HCT116 (cell line): ENCODE data around the gene MCM9. TPM values are rescaled to one million over a fixed set of nuclear protein-coding genes. Genes with fewer than 3 reads are reported as not detected.

Source experiments
- ATAC-seq: fragments of 200-7000 bp; cut with Tn5 transposase; 2 replicates; pipeline ENCODE4 v1.9.1; 2020; ENCODE audit warnings: mild to moderate bottlenecking, moderate library complexity
- BruUV-seq: library from RNA; stranded (reverse); fragments of 400-500 nt; replicated peaks from 2 replicates; lab custom pipeline; 2021; lab: Mats Ljungman, UMichigan
- CTCF ChIA-PET: fragments of 300-600 bp; sonication (Branson Sonifier 250); formaldehyde crosslinking; loops from one replicate; lab custom pipeline; 2021; ENCODE audit warnings: antibody characterized with exemption; lab: Charles Lee
- POLR2A ChIA-PET: fragments of 300-600, 350-600 bp; sonication (Branson Sonifier 250); formaldehyde crosslinking; loops from one replicate; lab custom pipeline; 2021; ENCODE audit warnings: antibody characterized with exemption; lab: Charles Lee
- RAD21 ChIA-PET, 2 experiments: fragments of 300-600 bp; sonication (Branson Sonifier 250); formaldehyde crosslinking; loops; one replicate each; lab custom pipeline; 2023; ENCODE audit warnings: low total read pairs in 2 of 2; ENCODE audit not compliant: uncharacterized antibody in 2 of 2, unreplicated experiment in 2 of 2, low non-redundant PET in 1 of 2; lab: Charles Lee
- DNase-seq: peaks from one replicate; pipeline ENCODE4 v3.0.0-alpha.2; 2010; ENCODE audit warnings: low read depth, low spot score
- H2AFZ ChIP-seq: fragments of 200-600 bp; shearing (Covaris generic), sonication (generic); 2 replicates; pipeline ENCODE4 v1.6.1; 2017; ENCODE audit warnings: low read depth, mixed run types, mixed read lengths, antibody characterized with exemption, low read length; ENCODE audit not compliant: poor library complexity, severe bottlenecking
- H3K27ac ChIP-seq: 2 replicates; pipeline ENCODE4 v1.5.1; 2012; ENCODE audit warnings: low read depth, low read length
- H3K27me3 ChIP-seq: fragments of 200-600 bp; sonication (generic); 2 replicates; pipeline ENCODE4 v1.6.1; 2016; ENCODE audit warnings: mixed run types, low read length, mixed read lengths; ENCODE audit not compliant: insufficient read depth
- H3K36me3 ChIP-seq, 2 experiments: fragments of 200-500 bp in 1 of 2; fragments of 200-600 bp in 1 of 2; sonication (Bioruptor generic) in 1 of 2; sonication (generic) in 1 of 2; 2 replicates each; pipeline versions ENCODE4 v1.5.1 to v1.6.1; 2014 to 2016; ENCODE audit warnings: low read length in 2 of 2, inconsistent platforms in 1 of 2, mixed read lengths in 1 of 2, mixed run types in 1 of 2; ENCODE audit not compliant: insufficient read depth in 2 of 2, control insufficient read depth in 1 of 2
- H3K4me1 ChIP-seq, 2 experiments: fragments of 200-600 bp in 1 of 2; sonication (generic) in 1 of 2; 2 replicates each; pipeline versions ENCODE4 v1.5.1 to v1.6.1; 2012 to 2017; ENCODE audit warnings: low read length in 2 of 2, inconsistent platforms in 1 of 2, mild to moderate bottlenecking in 1 of 2, mixed read lengths in 1 of 2, mixed run types in 1 of 2, moderate library complexity in 1 of 2; ENCODE audit not compliant: insufficient read depth in 2 of 2, control insufficient read depth in 1 of 2
- H3K4me2 ChIP-seq: fragments of 200-600 bp; sonication (generic); 2 replicates; pipeline ENCODE4 v1.6.1; 2017; ENCODE audit warnings: mixed run types, low read length, mixed read lengths
- H3K4me3 ChIP-seq, 2 experiments: fragments of 200-600 bp in 1 of 2; sonication (generic) in 1 of 2; replicated peaks in 1 of 2; 2 replicates each; pipeline ENCODE4 v1.5.1; 2011 to 2016; ENCODE audit warnings: low read length in 2 of 2, control low read depth in 1 of 2, low read depth in 1 of 2, mild to moderate bottlenecking in 1 of 2, mixed read lengths in 1 of 2, mixed run types in 1 of 2
- H3K79me2 ChIP-seq: fragments of 200-600 bp; sonication (generic); 2 replicates; pipeline ENCODE4 v1.6.1; 2017; ENCODE audit warnings: mild to moderate bottlenecking, mixed run types, low read length, moderate library complexity, mixed read lengths; ENCODE audit not compliant: insufficient read depth
- H3K9ac ChIP-seq: fragments of 200-600 bp; sonication (generic); 2 replicates; pipeline ENCODE4 v1.6.1; 2016; ENCODE audit warnings: low read length, mixed read lengths
- H3K9me2 ChIP-seq: fragments of 200-600 bp; sonication (generic), shearing (Covaris generic); 2 replicates; pipeline ENCODE4 v1.6.1; 2017; ENCODE audit warnings: mixed run types, mild to moderate bottlenecking, moderate library complexity; ENCODE audit not compliant: insufficient read depth
- H3K9me3 ChIP-seq, 2 experiments: fragments of 200-500 bp in 1 of 2; fragments of 200-600 bp in 1 of 2; sonication (Bioruptor generic) in 1 of 2; sonication (generic) in 1 of 2; 2 replicates each; pipeline ENCODE4 v1.6.1; 2014 to 2017; ENCODE audit warnings: low read length in 2 of 2, mixed read lengths in 2 of 2, inconsistent platforms in 1 of 2, low read depth in 1 of 2, mild to moderate bottlenecking in 1 of 2, mixed run types in 1 of 2, moderate library complexity in 1 of 2; ENCODE audit not compliant: control insufficient read depth in 1 of 2, insufficient read depth in 1 of 2
- H4K20me1 ChIP-seq: fragments of 200-600 bp; sonication (generic), shearing (Covaris generic); 2 replicates; pipeline ENCODE4 v1.6.1; 2017; ENCODE audit warnings: mixed run types, mild to moderate bottlenecking, moderate library complexity; ENCODE audit not compliant: insufficient read depth
- ATF3 ChIP-seq: IDR thresholded peaks from 2 replicates; pipeline ENCODE4 v1.6.1; 2012
- CTCF ChIP-seq, 3 experiments: fragments of 200-600 bp in 1 of 3; sonication (generic) in 1 of 3; IDR thresholded peaks in 2 of 3; conservative IDR thresholded peaks in 1 of 3; 2 replicates each; pipeline ENCODE4 v1.5.1; 2012 to 2017; ENCODE audit warnings: low read depth in 2 of 3, low read length in 2 of 3, antibody characterized with exemption in 1 of 3, borderline replicate concordance in 1 of 3, control low read depth in 1 of 3, mild to moderate bottlenecking in 1 of 3, mixed read lengths in 1 of 3, mixed run types in 1 of 3, moderate library complexity in 1 of 3; ENCODE audit not compliant: insufficient read depth in 1 of 3
- EZH2 ChIP-seq: fragments of 200-600 bp; sonication (generic); IDR thresholded peaks from 2 replicates; pipeline ENCODE4 v1.6.1; 2017; ENCODE audit warnings: antibody characterized with exemption, mixed run types
- JUND ChIP-seq: IDR thresholded peaks from 2 replicates; pipeline ENCODE4 v1.6.1; 2012
- REST ChIP-seq: IDR thresholded peaks from 2 replicates; pipeline ENCODE4 v1.6.1; 2012; ENCODE audit warnings: low read depth
- SIN3A ChIP-seq: IDR thresholded peaks from 2 replicates; pipeline ENCODE4 v1.6.1; 2012; ENCODE audit warnings: low read depth
- SRF ChIP-seq: IDR thresholded peaks from 2 replicates; pipeline ENCODE4 v1.6.1; 2012; ENCODE audit warnings: low read depth
- TCF7L2 ChIP-seq: IDR thresholded peaks from 2 replicates; pipeline ENCODE4 v1.7.0; 2011; ENCODE audit warnings: borderline replicate concordance, inconsistent platforms; ENCODE audit not compliant: insufficient read depth, insufficient read length; ENCODE audit errors: extremely low read depth
- ZNF274 ChIP-seq: fragments of 200-500 bp; sonication (Bioruptor generic); IDR thresholded peaks from 2 replicates; pipeline ENCODE4 v1.6.1; 2014; ENCODE audit warnings: mild to moderate bottlenecking, low read depth, low read length, inconsistent platforms
- intact Hi-C: fragments of 100-400 bp; cut with micrococcal nuclease; formaldehyde crosslinking; loops from 2 replicates; pipeline ENCODE4 v1.10.0; 2022
- total RNA-seq: library from RNA; stranded (reverse); gene quantifications from one replicate; pipeline ENCODE4 v1.2.1, GENCODE V29; 2021; ENCODE audit not compliant: unreplicated experiment

Gene MCM9
- total RNA-seq, 1 experiment from 2014 or later: 13.6 TPM

GRCh38 chr6:118804091-118804490, 130.9 kb downstream of the MCM9 start:
- no peaks in the 10 kb centered on the region for H3K27me3 ChIP-seq
- no peaks in the 10 kb centered on the region for H3K79me2 ChIP-seq
- H4K20me1 ChIP-seq: no peaks in the 10 kb centered on the region
- RAD21 ChIA-PET: interaction anchor here in 1 of 2 experiments (0.6 kb wide), 1 partner anchor 69 kb away, joined by 3 read pairs; no protein-coding TSS in a partner anchor
- no TSS peak for BruUV-seq
- ATAC-seq (no peak), DNase-seq (no peak)
- intact Hi-C loops: loop anchor here (5.0 to 10.0 kb wide), 3 partner anchors 237 to 519 kb away; no protein-coding TSS in a partner anchor
- H3K4me2 ChIP-seq: no peak overlapping the region
- H3K4me3 ChIP-seq: no peak overlapping the region
- no peaks in the 10 kb centered on the region for H3K9me2 ChIP-seq
- CTCF ChIA-PET: no interaction called here
- H3K9ac ChIP-seq: no peak overlapping the region
- no peaks in the 10 kb centered on the region for H3K9me3 ChIP-seq
- no peak overlapping the region for H3K27ac ChIP-seq
- POLR2A ChIA-PET: no interaction called here
- H3K36me3 ChIP-seq: no peaks in the 10 kb centered on the region
- no peak overlapping the region for H2AFZ ChIP-seq
- peaks cover 0 to 3% of the 10 kb centered on the region in 2 experiments; a peak in 2 of 4 replicates for H3K4me1 ChIP-seq
- TF ChIP-seq EZH2 (no peak), ATF3 (no peak), SRF (no peak), REST (no peak), TCF7L2 (no peak), SIN3A (no peak), CTCF (IDR thresholded peaks at IDR 0.05 in 2 of 3, conservative IDR thresholded peaks at IDR 0.05 in 1 of 3; ENCODE audit: borderline replicate concordance in 1 of 3, insufficient read depth in 1 of 3, low read depth in 2 of 3, low read length in 2 of 3) (no peak), ZNF274 (no peak), JUND (no peak)
